BJ (cell line): ENCODE data around the gene SMCO2. TPM values are rescaled to one million over a fixed set of nuclear protein-coding genes. Genes with fewer than 3 reads are reported as not detected.
A peak's percentile ranks its signal among the peaks of the same experiment; 100 is the strongest.
"Not testable (repeated sequence)": the region's sequence is repeated elsewhere in the genome, so short reads cannot be mapped to it uniquely, and the experiment has no call there.

ENCODE experiments used
- CTCF ChIA-PET: fragments of 350-600 bp; formaldehyde crosslinking; extraction: SDS; loops from one replicate; lab custom pipeline; 2021; ENCODE audit warnings: antibody characterized with exemption, inconsistent platforms; lab: Yijun Ruan, JAX
- POLR2A ChIA-PET: fragments of 300-600 bp; sonication (Branson Sonifier 250); formaldehyde crosslinking; extraction: SDS; loops from one replicate; lab custom pipeline; 2021; ENCODE audit warnings: antibody characterized with exemption; lab: Charles Lee
- DNase-seq: peaks from one replicate; pipeline ENCODE4 v3.0.0-alpha.2; 2011; ENCODE audit warnings: low read depth
- H3K27me3 ChIP-seq: 2 replicates; pipeline ENCODE4 v1.6.0; 2011; ENCODE audit warnings: low read length; ENCODE audit not compliant: control insufficient read depth, insufficient read depth
- H3K36me3 ChIP-seq: 2 replicates; pipeline ENCODE4 v1.5.1; 2011; ENCODE audit warnings: low read length; ENCODE audit not compliant: control insufficient read depth, insufficient read depth
- H3K4me3 ChIP-seq: 2 replicates; pipeline ENCODE4 v1.5.1; 2011; ENCODE audit warnings: low read depth, mild to moderate bottlenecking, control low read depth, low read length
- polyA plus RNA-seq: library from polyadenylated mRNA; depleted of rRNA; stranded (reverse); fragments of >200 nt; gene quantifications from 2 replicates; pipeline ENCODE4 v1.2.3, GENCODE V29; 2011
- TF ChIP-seq, protein P1 (sequence below): IDR thresholded peaks from 2 replicates; pipeline ENCODE4 v1.5.1; 2011; ENCODE audit warnings: low read depth, mild to moderate bottlenecking, control low read depth, inconsistent platforms, low read length, moderate library complexity; ENCODE audit not compliant: insufficient read depth

The SMCO2 gene
- polyA plus RNA-seq, 1 experiment = 0.09 TPM

DNA sequence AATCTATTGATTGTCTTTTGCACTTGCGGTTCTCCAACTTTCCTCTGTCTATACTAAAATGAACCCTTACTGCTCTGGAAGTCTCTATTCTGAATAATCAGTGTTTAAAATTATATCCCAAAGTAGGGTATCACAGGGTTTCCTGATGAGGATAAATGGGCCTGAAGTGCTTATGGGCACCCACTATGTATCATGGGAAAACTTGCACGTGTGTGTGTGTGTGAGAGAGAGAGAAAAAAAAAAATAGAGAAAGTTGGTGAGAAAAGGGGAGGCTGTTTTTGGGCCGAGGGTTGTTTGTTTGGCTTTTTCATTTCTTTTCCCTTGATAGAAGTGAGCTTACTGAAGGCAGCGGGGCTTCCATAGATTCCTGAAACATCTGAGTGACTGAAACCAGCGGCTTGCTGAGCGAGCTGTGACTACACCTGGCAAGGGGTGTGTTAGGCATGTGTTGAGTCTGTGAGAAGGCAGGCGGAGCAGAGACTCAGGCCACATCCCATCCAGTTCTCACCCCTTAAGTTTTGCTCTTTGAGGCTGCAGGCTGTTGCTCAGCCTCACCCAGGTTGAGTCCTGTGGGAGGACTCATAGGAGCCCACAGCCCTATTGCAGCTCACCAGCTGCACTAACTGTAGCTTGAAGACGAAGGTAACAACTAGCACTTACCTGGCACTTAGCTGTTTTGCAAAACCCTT is 94.6 kb downstream of the SMCO2 start:
- no peaks in the 10 kb centered on the region for H3K27me3 ChIP-seq
- TF ChIP-seq, protein P1, sequence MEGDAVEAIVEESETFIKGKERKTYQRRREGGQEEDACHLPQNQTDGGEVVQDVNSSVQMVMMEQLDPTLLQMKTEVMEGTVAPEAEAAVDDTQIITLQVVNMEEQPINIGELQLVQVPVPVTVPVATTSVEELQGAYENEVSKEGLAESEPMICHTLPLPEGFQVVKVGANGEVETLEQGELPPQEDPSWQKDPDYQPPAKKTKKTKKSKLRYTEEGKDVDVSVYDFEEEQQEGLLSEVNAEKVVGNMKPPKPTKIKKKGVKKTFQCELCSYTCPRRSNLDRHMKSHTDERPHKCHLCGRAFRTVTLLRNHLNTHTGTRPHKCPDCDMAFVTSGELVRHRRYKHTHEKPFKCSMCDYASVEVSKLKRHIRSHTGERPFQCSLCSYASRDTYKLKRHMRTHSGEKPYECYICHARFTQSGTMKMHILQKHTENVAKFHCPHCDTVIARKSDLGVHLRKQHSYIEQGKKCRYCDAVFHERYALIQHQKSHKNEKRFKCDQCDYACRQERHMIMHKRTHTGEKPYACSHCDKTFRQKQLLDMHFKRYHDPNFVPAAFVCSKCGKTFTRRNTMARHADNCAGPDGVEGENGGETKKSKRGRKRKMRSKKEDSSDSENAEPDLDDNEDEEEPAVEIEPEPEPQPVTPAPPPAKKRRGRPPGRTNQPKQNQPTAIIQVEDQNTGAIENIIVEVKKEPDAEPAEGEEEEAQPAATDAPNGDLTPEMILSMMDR = no peak
- ChIA-PET POLR2A (interaction anchor here (0.6 kb wide), 2 partner anchors 11 to 15 kb away, joined by 3 read pairs; no protein-coding TSS in a partner anchor), CTCF (interaction anchor here (0.6 to 2.3 kb wide), 5 partner anchors 13 to 732 kb away, joined by 3 to 8 read pairs (median 3); partner anchors contain the start of gene PPFIBP1)
- H3K36me3 ChIP-seq = no peaks in the 10 kb centered on the region
- no peak overlapping the region for H3K4me3 ChIP-seq
- no peak for DNase-seq

DNA sequence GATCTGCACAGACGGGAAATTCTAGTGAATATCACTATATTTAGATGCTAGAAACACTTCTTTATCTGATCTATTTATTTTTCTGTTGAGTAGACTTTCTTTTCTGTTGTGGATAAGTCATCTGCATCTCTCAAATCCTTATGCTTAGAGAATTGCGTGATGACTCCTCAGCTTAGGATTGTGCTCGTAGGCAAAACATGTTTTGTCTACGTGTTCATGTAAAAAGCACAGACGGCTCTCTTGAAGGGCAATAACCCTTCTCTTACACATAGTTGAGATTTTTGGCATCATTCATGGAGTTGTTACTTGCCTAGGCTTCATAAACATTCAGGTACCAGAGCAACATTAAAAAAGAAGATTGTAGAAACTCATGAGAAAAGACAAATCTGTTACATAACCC is 96.1 kb downstream of the SMCO2 start:
- CTCF ChIA-PET = no interaction called here
- Histone ChIP-seq H3K27me3 (no peaks in the 10 kb centered on the region), H3K4me3 (no peak overlapping the region), H3K36me3 (no peaks in the 10 kb centered on the region)
- TF ChIP-seq, protein P1 = no peak
- POLR2A ChIA-PET = no interaction called here
- DNase-seq = peak; percentile 91

DNA sequence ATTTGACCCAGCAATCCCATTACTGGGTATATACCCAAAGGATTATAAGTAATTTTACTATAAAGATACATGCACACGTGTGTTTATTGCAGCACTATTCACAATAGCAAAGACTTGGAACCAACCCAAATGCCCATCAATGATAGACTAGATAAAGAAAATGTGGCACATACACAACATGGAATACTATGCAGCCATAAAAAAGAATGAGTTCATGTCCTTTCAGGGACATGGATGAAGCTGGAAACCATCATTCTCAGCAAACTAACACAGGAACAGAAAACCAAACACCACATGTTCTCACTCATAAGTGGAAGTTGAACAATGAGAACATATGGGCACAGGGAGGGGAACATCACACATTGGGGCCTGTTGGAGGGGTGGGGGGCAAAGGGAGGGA is 98.3 kb downstream of the SMCO2 start:
- H3K4me3 ChIP-seq, DNase-seq, H3K36me3 ChIP-seq, H3K27me3 ChIP-seq, CTCF ChIA-PET, POLR2A ChIA-PET: not testable (repeated sequence)

DNA sequence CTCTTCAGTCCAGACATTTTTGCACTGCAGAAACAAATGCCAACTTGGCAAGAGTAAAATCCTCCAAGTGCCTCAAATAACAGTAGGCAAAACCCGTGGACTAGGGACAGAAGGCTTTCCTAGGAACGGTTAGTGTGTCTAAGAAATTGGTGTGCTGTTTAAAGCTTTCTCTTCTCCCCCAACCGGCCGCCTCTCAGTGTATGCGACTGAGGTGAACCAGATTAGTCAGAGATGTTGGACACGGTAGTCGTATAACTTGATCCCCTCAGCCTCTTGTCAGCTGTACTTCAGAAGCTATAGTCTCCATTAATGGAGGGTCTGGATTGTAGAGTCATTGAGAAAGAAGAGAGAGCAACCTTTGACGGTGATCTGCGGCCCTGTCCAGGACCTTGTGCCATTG is 99.1 kb downstream of the SMCO2 start:
- DNase-seq = no peak
- CTCF ChIA-PET = interaction anchor here (1.6 kb wide), 1 partner anchor 21 kb away, joined by 3 read pairs; no protein-coding TSS in a partner anchor
- TF ChIP-seq, protein P1 = no peak
- POLR2A ChIA-PET = no interaction called here
- Histone ChIP-seq H3K36me3 (no peaks in the 10 kb centered on the region), H3K27me3 (no peaks in the 10 kb centered on the region), H3K4me3 (no peak overlapping the region)

DNA sequence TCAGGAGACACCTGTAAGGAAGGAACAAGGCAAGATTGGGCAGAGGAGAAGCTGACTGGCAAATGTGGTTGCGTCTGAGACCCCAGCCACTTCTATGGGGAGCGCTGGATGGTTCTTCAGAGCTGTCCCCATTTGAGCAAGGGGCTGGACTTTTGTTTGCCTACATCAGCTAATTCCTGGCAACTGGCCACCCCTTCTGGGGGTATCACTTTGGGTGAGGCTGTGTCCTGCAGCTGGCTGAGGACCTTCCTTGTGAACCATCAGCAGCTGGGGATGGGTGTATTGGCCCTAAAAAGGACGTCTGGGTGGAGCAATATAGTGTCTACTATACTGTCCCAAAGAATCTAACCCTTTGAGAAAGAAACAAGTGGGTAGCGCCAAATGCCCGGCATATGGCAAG is 101.1 kb downstream of the SMCO2 start:
- DNase-seq = no peak
- H3K27me3 ChIP-seq = no peaks in the 10 kb centered on the region
- H3K36me3 ChIP-seq = no peaks in the 10 kb centered on the region
- no peak overlapping the region for H3K4me3 ChIP-seq
- ChIA-PET POLR2A (no interaction called here), CTCF (no interaction called here)
- TF ChIP-seq, protein P1 = no peak
